ENCODE data around the gene KLHL3. TPM values are rescaled to one million over a fixed set of nuclear protein-coding genes. Genes with fewer than 3 reads are reported as not detected.

Gene KLHL3
- total RNA-seq, 1 donor from 2014 or later = 7.5 TPM

- Histone ChIP-seq H3K36me3 (no peaks in the 10 kb centered on the region), H3K4me3 (no peak overlapping the region), H3K27me3 (no peaks in the 10 kb centered on the region), H3K27ac (no peak overlapping the region), H3K9me3 (no peaks in the 10 kb centered on the region), H3K4me1 (no peaks in the 10 kb centered on the region)
- DNase-seq (ENCODE audit: low spot score in 2 of 2) = no peak
- intact Hi-C loops (cut with DNase I) = no loop called here
- TF ChIP-seq CTCF (IDR thresholded peaks at IDR 0.05) = no peak
Measured at GRCh38 chr5:137706841-137707240, 29.0 kb downstream of the KLHL3 start.

- H3K27me3 ChIP-seq = no peaks in the 10 kb centered on the region
- no peaks in the 10 kb centered on the region for H3K4me1 ChIP-seq
- no peak overlapping the region for H3K27ac ChIP-seq
- intact Hi-C loops (cut with DNase I) = no loop called here
- no peak for TF ChIP-seq CTCF (IDR thresholded peaks at IDR 0.05)
- H3K4me3 ChIP-seq = no peak overlapping the region
- DNase-seq (ENCODE audit: low spot score in 2 of 2) = no peak
- no peaks in the 10 kb centered on the region for H3K36me3 ChIP-seq
- H3K9me3 ChIP-seq = no peaks in the 10 kb centered on the region
Measured at GRCh38 chr5:137705106-137705505, 30.8 kb downstream of the KLHL3 start.

GRCh38 chr5:137703565-137703964 lies 32.3 kb downstream of the KLHL3 start:
- TF ChIP-seq CTCF (IDR thresholded peaks at IDR 0.05) = no peak
- peaks cover 0 to 7% of the 10 kb centered on the region in 2 donors for H3K4me1 ChIP-seq
- H3K27ac ChIP-seq = no peak overlapping the region
- intact Hi-C loops (cut with DNase I) = no loop called here
- H3K36me3 ChIP-seq = no peaks in the 10 kb centered on the region
- no peaks in the 10 kb centered on the region for H3K9me3 ChIP-seq
- no peak overlapping the region for H3K4me3 ChIP-seq
- no peak for DNase-seq (ENCODE audit: low spot score in 2 of 2)
- no peaks in the 10 kb centered on the region for H3K27me3 ChIP-seq

GRCh38 chr5:137700282-137700680 lies 35.6 kb downstream of the KLHL3 start:
- intact Hi-C loops (cut with DNase I) = no loop called here
- Histone ChIP-seq H3K27ac (peak overlapping the region in 1 of 2 donors; percentile 40), H3K9me3 (no peaks in the 10 kb centered on the region)

GRCh38 chr5:137699336-137700281 lies 36.3 kb downstream of the KLHL3 start:
- Histone ChIP-seq H3K27me3 (no peaks in the 10 kb centered on the region), H3K36me3 (peaks cover 0 to 13% of the 10 kb centered on the region in 2 donors), H3K4me3 (peak overlapping the region in 1 of 2 donors; percentile 20), H3K9me3 (no peaks in the 10 kb centered on the region), H3K27ac (peak overlapping the region in 1 of 2 donors; percentile 40), H3K4me1 (peaks cover 0 to 7% of the 10 kb centered on the region in 2 donors)
- TF ChIP-seq CTCF (IDR thresholded peaks at IDR 0.05) = no peak
- intact Hi-C loops (cut with DNase I) = no loop called here
- DNase-seq (ENCODE audit: low spot score in 2 of 2) = no peak

More at GRCh38 chr5:137700282-137700680, 35.6 kb downstream of the KLHL3 start:
- Histone ChIP-seq H3K27me3 (no peaks in the 10 kb centered on the region), H3K4me1 (peaks cover 0 to 7% of the 10 kb centered on the region in 2 donors), H3K4me3 (no peak overlapping the region), H3K36me3 (peaks cover 0 to 13% of the 10 kb centered on the region in 2 donors)
- no peak for DNase-seq (ENCODE audit: low spot score in 2 of 2)
- no peak for TF ChIP-seq CTCF (IDR thresholded peaks at IDR 0.05)
